KMS-11 (cell line): Measurements from ENCODE around the gene LGR5.

Source experiments
- H2AFZ ChIP-seq: fragments of 200-600 bp; sonication (generic); 2 replicates; pipeline ENCODE4 v1.6.1; 2016; ENCODE audit warnings: antibody characterized with exemption, mixed run types, low read depth
- H3K27ac ChIP-seq: fragments of 200-600 bp; sonication (generic); 2 replicates; pipeline ENCODE4 v1.6.1; 2016; ENCODE audit warnings: mild to moderate bottlenecking, mixed run types
- H3K27me3 ChIP-seq: fragments of 200-600 bp; sonication (generic); 2 replicates; pipeline ENCODE4 v1.6.1; 2017; ENCODE audit warnings: mild to moderate bottlenecking, low read depth, mixed run types, moderate library complexity; ENCODE audit not compliant: insufficient read depth
- H3K36me3 ChIP-seq: fragments of 200-600 bp; sonication (generic); 2 replicates; pipeline ENCODE4 v1.6.1; 2017; ENCODE audit warnings: mild to moderate bottlenecking, mixed run types; ENCODE audit not compliant: insufficient read depth
- H3K4me1 ChIP-seq: fragments of 200-600 bp; sonication (generic); 2 replicates; pipeline ENCODE4 v1.6.1; 2016; ENCODE audit warnings: mild to moderate bottlenecking, low read depth, mixed run types; ENCODE audit not compliant: poor library complexity, severe bottlenecking
- H3K4me2 ChIP-seq: fragments of 200-600 bp; sonication (generic); 2 replicates; pipeline ENCODE4 v1.7.0; 2016; ENCODE audit warnings: mild to moderate bottlenecking, mixed run types
- H3K4me3 ChIP-seq: fragments of 200-600 bp; sonication (generic); IDR thresholded peaks from 2 replicates; pipeline ENCODE4 v1.6.1; 2017; ENCODE audit warnings: low read depth, low read length, mixed read lengths; ENCODE audit not compliant: insufficient read depth
- H3K79me2 ChIP-seq: fragments of 200-600 bp; sonication (generic); 2 replicates; pipeline ENCODE4 v1.6.1; 2016; ENCODE audit warnings: low read depth, mixed run types; ENCODE audit not compliant: insufficient read depth
- H3K9ac ChIP-seq: fragments of 200-600 bp; sonication (generic); 2 replicates; pipeline ENCODE4 v1.6.1; 2016; ENCODE audit warnings: mild to moderate bottlenecking, mixed run types
- H4K20me1 ChIP-seq: fragments of 200-600 bp; sonication (generic); 2 replicates; pipeline ENCODE4 v1.6.1; 2016; ENCODE audit warnings: mild to moderate bottlenecking, mixed run types; ENCODE audit not compliant: insufficient read depth
- CTCF ChIP-seq: fragments of 200-600 bp; sonication (generic); conservative IDR thresholded peaks from 2 replicates; pipeline ENCODE4 v1.6.1; 2017; ENCODE audit warnings: low read depth, mild to moderate bottlenecking, antibody characterized with exemption, low read length, moderate library complexity, mixed read lengths

Gene LGR5

GRCh38 chr12:71538807-71539206, 99.2 kb downstream of the LGR5 start:
- TF ChIP-seq CTCF, result no peak
- Histone ChIP-seq H3K27me3 (no peaks in the 10 kb centered on the region), H3K79me2 (no peaks in the 10 kb centered on the region), H3K4me1 (peaks cover 9% of the 10 kb centered on the region), H3K4me3 (no peak overlapping the region), H4K20me1 (no peaks in the 10 kb centered on the region), H3K4me2 (no peak overlapping the region), H3K36me3 (no peaks in the 10 kb centered on the region), H2AFZ (no peak overlapping the region), H3K27ac (no peak overlapping the region), H3K9ac (no peak overlapping the region)

GRCh38 chr12:71541583-71541982, 102.0 kb downstream of the LGR5 start:
- Histone ChIP-seq H3K27me3 (no peaks in the 10 kb centered on the region), H3K4me1 (peaks cover 3% of the 10 kb centered on the region), H3K36me3 (no peaks in the 10 kb centered on the region), H3K27ac (no peak overlapping the region), H4K20me1 (no peaks in the 10 kb centered on the region), H3K79me2 (no peaks in the 10 kb centered on the region), H2AFZ (no peak overlapping the region), H3K4me3 (no peak overlapping the region), H3K4me2 (no peak overlapping the region), H3K9ac (no peak overlapping the region)
- TF ChIP-seq CTCF, result no peak

GRCh38 chr12:71546322-71546861, 106.8 kb downstream of the LGR5 start:
- no peak overlapping the region for H3K4me2 ChIP-seq
- no peak overlapping the region for H3K4me3 ChIP-seq

GRCh38 chr12:71548893-71549292, 109.3 kb downstream of the LGR5 start:
- Histone ChIP-seq H2AFZ (no peak overlapping the region), H4K20me1 (no peaks in the 10 kb centered on the region), H3K4me2 (no peak overlapping the region), H3K9ac (no peak overlapping the region), H3K27me3 (no peaks in the 10 kb centered on the region), H3K36me3 (no peaks in the 10 kb centered on the region), H3K4me1 (no peaks in the 10 kb centered on the region), H3K4me3 (no peak overlapping the region), H3K79me2 (no peaks in the 10 kb centered on the region), H3K27ac (no peak overlapping the region)
- TF ChIP-seq CTCF, result no peak

More at GRCh38 chr12:71546322-71546861, 106.8 kb downstream of the LGR5 start:
- Histone ChIP-seq H3K9ac (no peak overlapping the region), H2AFZ (no peak overlapping the region), H4K20me1 (no peaks in the 10 kb centered on the region), H3K36me3 (no peaks in the 10 kb centered on the region), H3K79me2 (no peaks in the 10 kb centered on the region), H3K27me3 (no peaks in the 10 kb centered on the region), H3K4me1 (no peaks in the 10 kb centered on the region), H3K27ac (no peak overlapping the region)
- no peak for TF ChIP-seq CTCF
